MV-4-11 (cell line): ENCODE measurements around the gene CNNM3.
A peak's percentile ranks its signal among the peaks of the same experiment; 100 is the strongest.

Source experiments
- DNase-seq: peaks from one replicate; lab custom pipeline; 2025; lab: John Stamatoyannopoulos, UW

CNNM3 gene

DNA sequence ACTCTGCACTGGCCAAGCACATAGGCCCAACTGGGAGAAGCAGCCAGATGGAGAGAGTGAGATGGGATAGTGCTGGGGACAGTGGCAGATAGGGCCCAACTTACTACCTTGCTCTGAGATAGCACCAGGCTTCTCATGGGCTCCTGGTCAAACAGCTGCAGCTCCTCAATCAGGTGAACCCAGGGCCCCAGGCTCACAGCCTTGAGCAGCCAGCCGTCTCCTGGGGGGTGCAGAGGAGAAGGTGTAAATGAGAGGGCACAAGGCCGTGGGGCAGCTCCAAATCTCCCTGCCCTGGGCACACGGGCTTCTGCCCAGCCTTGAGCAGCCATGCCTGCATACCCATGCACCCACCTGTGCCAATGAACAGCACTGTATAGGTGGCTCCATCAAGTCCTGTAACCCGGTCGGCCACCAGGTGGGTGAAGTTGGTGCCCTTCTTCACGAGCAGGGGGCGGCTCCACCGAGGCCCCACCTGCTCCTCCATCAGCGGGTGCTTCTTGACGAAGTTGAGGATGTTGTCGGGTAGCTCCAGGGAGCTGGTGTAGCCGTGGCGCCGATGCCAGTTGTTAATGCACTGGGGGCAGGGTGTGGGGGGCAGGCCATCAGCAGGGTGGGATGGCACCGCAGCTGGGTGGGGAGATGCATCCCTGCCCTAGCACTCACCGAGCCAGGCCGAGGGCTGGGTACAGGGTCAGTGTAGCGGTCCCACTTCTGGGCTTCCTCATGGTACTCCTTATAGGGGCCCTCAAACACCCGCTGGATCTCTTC, 47.7 kb downstream of the CNNM3 start:
- no peak for DNase-seq

GRCh38 chr2:96864343-96865091, 48.4 kb downstream of the CNNM3 start:
- DNase-seq, result no peak

DNA sequence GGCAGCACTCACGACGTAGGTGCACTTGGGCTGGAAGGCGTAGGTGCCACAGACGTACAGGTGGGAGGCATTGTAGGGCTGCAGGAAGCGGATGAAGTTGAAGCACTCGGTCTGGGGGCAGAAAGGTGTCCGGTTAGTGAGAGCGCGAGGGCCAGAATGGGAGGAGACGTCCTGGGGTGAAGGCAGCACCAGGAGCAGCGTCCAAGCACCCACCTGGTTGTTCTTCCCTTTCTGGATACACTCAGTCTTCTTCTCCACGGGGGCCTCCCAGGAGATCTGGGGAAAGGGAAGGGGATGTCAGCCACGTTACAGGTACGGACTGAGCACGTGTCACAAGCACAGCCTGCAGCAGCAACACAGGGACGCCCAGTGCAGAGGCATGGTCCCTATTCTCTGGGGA, 49.6 kb downstream of the CNNM3 start:
- no peak for DNase-seq

DNA sequence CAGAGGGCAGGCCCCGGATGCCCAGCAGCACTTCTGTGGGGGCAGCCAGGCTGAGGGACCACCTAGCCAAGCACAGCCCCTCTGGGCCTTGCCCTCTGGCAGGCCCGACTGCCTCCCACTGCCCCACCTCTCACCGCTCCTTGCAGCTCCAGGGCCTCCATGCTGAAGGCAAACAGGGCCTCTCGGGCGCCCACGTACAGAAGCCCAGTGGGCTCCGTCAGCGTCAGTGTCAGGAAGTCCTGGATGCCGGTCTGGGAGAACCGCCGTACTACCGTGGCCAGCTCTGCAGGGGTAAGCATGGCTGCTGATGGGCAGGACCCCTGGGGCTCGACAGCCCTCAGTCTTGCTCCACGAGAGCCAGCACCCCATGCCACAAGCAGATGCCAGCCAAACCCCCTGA, 50.1 kb downstream of the CNNM3 start:
- DNase-seq, result no peak

DNA sequence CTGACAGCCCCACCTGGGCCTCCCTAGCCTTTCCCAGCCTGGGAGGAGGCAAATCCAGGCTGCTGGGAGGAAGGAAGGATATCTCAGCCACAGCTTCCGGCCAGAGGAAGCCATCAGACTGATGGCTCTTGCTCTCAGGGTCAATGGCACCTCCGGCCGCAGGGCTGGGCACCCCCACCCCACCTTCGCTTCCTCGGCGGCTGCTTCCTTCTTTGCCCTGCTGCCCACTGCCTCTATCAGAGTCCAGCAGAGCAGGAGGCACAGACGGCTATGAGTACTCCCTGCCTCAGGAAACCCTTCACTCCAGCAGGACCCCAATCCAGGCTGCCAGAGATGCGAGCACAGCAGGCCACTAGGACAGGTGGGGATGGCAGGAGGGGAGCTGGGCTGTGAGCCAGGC, 50.5 kb downstream of the CNNM3 start:
- no peak for DNase-seq

DNA sequence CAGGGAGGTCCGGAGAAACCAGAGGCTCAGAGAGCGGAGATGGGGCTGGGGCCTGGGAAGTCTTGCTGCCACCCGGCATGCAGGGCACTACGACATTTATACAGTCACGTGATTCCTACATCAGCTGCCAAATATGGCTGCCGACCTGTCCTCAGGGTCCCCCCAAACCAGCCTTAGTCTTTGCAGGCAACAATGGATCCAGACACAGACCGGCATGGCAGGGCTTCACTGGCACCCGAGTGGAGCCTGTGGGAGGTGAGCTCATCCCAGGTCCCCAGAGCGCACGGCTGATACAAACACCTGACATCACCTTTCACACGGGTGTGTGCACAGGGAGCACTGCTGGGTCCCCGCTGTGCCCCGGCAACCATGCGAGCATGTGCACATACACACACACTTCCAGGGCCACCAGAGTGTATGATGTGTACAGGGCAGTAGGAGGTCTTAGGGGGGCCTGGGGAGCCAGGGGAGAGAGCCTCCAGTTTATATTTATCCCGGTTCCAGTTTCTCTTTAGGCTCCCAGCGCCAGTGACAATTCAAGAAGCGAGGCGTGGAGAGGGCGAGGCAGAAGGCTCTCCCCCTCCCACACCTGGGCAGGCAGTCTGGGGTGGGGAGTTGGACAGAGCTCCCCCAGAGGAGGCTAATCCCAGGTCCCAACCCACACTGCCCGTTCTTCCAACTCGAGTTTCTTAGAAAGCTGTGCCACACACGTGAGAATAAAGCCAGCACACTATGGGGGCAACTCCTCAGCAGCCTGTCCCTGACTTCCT, 51.1 kb downstream of the CNNM3 start:
- DNase-seq, result no peak

GRCh38 chr2:96867756-96868554, 51.9 kb downstream of the CNNM3 start:
- DNase-seq, result no peak

DNA sequence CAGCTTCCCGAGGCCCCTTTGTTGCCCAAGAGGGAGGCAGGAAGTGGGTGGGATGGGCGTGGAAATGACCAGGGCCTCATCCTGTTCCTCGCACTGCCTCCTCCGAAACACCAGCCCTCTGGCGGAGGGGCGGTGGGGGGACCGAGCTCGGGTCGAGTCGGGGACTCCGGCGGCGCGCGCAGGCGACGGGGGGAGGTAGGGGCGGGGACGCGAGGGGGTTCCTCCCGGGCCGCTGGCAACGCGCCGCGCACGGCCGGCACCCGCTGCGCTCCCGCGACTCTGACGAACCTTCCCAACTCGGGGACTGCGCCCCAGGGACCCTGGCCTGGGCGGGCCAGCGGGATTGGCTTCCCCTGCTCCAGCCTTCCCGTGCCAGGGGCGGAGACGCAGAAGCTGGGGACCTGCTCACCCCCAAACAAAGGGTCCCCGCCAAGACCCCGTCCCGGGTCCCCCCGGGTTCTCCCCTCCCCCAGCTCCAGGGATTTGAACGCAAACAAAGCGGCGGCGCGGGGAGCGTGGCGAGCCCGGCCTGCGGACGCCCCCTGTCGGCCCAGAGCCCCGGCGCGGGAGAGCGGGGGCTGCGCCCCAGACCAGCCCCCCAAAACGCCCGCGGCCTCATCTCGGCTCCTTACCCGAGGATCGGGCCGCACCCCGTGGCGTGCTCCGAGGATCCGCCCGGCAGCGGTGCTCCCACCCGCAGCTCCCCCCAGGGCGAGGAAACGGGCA, 52.6 kb downstream of the CNNM3 start:
- DNase-seq, result peak; percentile 87

DNA sequence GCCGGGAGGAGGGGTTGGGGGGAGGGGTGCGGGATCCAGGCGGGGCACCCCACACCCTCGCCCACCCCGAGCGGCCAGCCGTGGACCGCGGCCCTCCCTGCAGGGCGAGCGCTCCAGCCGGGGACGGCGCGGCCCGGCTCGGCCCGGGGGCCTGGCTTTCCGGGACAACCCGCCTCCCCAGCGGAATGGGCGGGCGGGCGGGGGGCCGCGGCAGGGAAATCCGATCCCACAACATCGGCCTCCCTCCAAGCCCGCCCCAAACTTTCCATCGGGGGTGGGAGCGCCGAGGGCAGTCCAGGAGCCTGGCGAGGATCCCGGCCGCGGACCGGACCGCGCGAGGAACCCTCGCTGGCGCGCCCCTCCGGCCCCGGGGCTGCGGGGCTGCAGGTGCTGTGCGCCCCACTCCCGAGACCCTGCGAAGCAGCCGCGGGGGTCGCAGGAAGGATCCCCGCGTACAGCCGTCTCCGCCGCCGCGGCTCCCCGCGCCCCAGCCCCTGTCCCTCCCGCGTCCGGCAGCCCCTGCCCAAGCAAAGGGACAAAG, 53.3 kb downstream of the CNNM3 start:
- no peak for DNase-seq

DNA sequence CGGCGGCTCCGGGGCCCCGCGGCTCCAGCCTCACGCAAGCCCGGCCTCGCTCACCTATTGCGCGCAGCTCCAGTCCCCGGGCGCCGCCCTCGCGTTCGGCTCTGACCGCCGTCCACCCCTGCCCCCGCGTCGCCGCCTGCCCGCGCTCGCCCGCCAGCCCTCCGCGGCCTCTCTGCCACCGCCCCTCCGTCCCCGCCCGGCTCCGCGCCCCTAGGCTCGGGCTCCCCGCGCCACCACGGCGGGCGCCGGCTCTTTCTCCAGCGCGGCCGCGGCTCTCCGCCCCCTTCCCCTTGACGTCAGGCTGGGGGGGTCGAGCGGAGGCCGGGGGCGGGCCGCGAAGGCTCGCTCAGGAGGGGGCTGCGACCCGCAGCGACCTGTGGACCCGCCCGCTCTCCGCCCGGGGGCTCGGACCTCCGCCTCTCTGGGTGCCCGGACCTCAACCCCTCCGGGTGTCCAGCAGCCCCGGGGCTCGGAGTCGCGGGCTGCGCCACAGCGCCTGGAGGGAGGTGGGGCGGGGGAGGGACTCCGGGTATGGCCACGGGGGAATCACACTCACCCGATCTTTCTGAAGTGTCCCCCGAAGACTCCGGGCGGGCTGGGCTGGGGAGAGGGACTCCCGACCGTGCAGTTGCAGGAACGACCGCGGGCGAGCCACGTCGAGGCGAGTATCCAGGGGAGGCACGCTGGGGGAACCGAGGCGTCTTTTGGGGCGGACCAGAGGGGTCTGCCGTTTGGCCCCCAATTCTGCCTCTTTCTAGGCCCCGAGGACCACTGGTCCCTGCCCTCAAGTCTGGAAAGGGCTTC, 54.0 kb downstream of the CNNM3 start, which contains the start of gene SEMA4C:
Gene SEMA4C, minus strand, starts transcription at position 259 of the 804 bp plus-strand sequence. CDS start 2,194 bp downstream, outside the sequence.
- no peak for DNase-seq

DNA sequence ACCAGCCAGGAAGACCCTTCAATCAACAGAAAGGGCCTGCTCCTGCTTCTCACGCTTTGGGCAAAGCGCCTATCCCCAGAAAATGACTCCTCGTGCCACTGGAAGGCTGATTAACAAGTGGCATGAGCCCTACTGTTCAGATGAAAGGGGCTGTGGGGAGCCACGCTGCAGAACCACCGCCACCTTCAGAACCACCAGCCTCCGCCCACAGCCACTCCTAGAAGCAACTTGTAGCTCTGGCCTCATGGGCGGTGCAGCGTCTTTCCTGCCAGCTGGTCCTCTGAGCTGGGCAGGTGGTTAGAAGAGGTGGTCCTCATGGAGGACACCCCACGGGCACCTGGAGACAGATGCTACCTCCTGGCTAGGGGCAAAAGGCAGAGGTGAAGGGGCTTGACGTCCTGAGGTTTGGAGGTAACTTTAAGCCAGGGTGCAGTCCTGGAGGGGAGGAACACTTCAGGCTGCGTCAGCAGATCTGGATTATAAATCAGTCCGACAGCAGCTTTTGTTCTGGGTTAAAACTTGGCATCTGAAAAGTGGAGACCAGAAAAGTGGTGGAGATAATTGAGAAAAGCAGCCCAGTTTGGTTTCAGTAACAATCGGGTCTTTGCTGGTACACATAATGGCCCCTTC, 54.7 kb downstream of the CNNM3 start:
- no peak for DNase-seq

- no peak for DNase-seq
These were observed 56.7 kb downstream of the CNNM3 start for GRCh38 chr2:96872591-96873349.

DNA sequence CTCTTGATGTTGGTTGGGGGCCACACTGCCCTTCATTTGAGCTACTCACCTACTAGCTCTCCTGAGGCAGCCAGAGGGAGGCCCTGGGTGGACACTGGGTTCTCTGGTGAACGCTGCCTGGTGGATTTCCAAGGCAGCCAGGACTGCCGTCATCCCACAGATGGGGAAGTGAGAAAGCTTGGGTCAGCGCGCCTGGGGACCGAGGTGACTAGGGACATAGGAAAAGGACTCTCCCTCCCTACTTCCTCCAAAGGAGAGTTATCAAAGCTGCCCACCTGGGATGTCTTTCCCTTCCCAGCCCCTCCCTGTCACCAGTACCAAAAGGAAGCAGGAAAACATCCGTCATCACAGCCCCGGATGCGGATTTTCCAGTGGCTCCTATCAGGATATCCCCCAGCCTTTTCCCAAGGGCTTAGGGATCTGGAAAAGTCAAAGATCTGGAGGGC, 57.6 kb downstream of the CNNM3 start:
- peak; percentile 65 for DNase-seq

GRCh38 chr2:96874198-96874831, 58.2 kb downstream of the CNNM3 start:
- DNase-seq, result peak; percentile 36

DNA sequence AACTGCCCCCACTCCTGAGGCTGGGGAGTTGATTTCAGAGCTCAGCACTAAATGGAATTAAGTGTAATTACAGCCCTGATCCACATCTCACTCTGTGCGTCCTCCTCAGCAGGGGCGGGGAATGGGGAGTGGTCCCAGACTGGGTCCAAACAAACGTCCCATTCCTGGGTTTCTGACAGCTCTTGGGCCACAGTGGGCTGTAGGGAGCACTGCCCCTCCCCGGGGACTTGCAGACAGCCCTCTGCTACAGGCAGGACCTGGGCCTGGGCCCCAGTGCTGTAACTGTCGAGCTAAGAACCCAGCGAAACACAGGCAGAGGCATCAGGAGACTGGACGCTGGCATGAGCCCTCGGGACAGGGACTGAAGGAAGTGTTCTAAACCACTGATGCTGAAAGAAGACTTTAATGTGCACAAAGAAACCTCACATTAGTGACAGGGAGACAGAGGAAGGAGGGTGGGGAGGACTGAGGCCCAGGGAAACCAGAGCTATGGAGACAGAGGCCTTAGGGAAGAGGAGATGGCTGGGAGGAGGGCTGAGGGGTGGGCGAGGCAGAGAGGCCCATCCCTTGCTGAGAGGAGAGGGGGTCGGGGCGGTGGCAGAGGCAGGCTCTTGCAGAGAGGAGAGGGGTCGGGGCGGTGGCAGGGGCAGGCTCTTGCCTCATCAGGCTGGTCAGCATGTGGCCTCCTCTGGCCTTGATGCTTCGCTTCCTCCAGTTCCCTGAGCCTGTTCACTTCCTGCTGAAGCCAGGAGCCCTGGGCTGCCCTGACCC, 59.6 kb downstream of the CNNM3 start:
- DNase-seq, result no peak

- peak; percentile 76 for DNase-seq
These were observed 60.4 kb downstream of the CNNM3 start for GRCh38 chr2:96876269-96877041.

GRCh38 chr2:96877042-96877451, 61.0 kb downstream of the CNNM3 start:
- DNase-seq, result no peak
